ENCODE results near the gene CKS2.

CKS2 gene

DNA sequence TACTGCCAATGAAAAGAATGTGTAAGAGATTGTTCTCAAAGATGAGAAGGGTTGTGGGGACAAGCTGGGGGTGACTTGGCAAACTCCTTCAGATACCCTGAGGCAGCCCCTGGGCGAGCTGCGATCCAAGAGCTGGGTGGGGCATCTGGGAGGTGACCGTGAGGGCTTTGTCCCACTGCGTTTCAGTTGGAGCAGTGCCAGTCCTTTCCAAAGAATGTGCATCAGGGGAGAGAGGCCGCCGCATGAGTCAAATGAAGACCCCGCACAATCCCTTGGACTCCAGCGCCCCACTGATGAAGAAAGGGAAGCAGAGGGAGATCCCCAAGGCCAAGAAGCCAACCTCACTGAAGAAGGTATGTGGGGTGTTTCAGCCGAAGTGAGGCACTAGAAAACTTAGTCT is 35.7 kb downstream of the CKS2 start:
- DNase-seq: no peak

DNA sequence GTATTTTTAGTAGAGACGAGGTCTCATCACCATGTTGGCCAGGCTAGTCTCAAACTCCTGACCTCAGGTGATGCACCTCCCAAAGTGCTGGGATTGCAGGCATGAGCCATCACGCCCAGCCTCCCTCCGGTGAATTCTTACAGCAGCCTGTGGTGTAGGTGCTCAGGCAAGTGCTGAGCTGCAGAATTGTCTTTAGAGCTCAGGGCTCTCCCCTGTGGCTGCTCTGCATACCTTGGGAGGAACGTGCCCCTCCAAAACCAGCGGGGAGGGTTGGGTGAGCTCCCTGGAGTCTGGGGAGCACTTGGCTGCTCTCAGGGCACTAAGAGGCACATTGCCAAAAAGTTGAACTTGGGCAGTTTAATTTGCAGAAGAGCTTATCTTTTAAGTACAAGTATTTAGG is 36.7 kb downstream of the CKS2 start:
- DNase-seq: no peak

DNA sequence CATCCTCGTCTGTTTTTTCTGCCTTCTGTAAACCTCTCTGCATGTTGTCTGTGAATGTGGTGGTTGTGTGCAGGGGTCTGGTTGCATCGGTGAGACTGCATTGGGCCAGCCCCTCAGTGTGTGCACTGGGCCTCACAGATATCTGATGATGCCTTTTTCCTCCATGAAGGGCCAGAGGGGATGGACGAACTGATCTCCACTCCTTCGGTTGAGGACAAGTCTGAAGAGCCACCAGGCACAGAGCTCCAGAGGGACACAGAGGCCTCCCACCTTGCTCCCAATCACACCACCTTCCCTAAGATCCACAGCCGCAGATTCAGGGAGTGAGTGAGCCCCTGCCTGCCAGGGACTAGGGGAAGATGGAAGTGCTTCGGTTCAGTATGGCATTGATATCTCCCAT is 38.6 kb downstream of the CKS2 start:
- DNase-seq: no peak

DNA sequence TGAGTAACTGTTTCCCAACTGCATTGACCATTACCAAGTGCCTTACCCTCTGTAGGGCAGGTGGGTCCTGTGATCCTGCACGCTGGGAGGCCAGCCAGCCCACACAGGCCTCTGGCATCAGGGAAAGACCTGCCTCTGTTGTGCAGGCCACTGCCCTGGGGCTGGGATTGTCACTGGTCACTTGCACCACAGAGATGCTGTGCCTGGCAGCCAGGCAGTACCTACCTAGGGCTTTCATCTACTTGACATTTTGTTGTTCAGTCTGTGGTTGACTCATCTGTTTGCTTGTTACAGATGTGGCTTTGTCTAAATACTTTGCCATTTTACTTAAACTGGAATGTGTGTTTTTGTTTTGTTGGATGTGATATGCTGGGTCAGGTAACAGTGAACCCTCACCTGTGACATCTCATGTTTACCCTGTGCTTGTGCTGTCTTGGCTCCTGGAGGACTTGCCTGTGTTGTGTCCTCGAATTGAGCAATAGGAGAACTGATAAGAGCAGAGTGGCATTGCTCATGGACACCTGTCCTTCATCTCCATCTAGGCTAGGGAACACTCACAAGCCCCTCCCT is 40.1 kb downstream of the CKS2 start:
- no peak for DNase-seq

DNA sequence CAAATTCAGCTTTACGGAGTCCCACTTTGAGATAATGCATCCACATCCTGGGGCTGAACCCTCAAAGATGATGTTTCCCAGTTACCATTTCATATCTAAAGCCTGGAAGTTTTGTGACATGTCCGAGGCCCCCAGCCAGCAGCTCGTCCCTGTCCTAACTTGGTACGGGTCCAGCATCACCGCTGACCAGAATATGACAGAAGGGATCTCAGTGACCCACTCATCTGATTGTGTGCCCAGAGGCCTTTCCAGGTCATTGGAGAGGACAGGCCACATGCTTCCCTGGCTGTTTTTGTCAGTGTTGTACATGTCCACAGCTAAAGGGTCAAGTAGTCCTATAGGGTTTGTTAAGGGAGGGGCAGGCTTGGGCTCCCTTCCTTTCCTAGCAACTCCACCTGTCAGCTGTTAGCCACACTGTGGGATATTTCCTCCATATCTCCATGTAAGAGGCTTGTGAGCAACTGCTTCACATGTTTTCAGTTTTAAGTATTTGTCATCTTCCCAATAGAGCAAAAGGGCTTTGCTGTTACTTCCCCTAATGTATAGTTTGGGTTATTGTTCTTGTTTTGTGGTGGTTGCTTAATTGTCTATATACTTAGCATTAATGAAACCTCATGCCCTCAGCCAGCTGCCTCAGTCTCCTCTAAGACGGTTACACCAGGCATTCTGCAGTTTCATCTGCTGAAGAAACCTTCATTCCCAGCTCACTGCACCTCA is 40.7 kb downstream of the CKS2 start:
- DNase-seq: no peak

DNA sequence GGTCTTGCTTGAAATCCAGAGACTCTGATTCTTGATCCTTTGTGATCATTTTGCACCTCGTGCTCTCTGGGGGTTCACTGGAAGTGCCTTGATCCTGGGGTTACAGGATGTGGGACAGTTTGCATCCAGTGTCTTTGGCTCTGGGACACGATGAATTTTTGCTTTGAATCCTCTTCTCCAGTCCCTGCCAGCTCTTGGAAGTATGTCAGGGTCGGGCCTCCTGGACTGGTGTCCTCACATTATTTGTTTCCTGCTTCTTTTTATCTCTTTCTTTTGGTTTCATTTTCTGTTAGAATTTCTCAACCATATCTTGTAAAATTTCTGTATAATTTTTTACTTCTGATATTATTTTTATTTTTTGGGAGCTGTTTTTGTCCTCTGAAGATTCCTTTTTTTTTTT is 41.5 kb downstream of the CKS2 start:
- DNase-seq: no peak

DNA sequence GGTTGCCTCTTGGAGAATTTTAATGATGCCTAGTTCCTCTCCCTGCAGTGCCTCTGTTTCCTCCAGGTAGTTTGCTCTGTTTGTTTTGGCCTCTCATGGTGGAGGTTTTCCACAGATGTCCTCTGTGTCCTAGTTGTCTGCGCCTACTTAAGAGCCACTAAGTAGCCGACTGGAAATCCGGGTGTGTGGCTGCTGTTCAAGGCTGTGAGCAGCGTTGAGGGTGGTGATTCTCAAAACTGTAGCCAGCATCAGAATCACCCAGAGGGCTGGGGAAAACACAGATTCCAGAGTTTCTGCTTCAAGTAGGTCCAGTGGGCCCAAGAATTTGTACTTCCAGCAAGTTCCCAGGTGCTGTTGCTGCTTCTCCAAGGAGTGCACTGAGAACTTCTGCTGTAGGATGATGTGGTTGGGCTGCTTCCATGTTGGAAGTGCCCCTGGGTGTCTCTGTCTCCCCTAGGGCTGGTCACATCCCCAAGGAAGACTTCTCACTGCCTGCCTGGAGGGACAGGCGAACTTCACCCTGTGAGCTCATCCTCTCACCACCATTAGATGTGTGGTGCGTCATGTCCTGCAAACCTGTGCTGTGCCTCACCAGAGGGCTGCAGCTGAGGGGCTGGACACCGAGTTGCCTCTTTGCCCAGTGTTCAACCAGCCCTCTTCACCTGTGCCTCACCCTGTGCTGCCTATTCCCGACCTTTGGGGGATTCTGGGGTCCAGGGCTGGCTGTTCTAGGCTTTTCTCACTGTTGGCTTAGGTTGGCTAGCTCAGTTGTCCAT is 42.1 kb downstream of the CKS2 start:
- DNase-seq: no peak

DNA sequence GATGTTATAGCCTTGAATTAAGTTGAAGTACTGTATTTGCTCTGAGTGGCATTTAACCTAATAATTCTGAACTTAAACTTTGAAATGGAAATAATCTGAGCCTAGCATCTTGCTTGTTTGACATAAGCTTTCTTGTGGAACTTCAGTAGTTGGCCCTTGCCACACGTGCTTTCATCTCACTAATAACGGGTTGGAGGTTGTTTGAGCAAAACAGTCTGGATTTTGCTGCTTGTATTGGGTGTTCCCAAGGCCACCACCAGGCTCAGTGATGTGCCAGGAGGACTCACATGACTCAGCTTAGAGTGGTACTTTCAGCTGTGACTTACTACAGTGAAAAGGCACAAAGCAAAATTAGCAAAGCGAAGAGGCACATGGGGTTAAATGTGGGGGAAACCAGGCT is 43.0 kb downstream of the CKS2 start:
- DNase-seq: peak in 2 of 58 donors; percentile 12 to 23

DNA sequence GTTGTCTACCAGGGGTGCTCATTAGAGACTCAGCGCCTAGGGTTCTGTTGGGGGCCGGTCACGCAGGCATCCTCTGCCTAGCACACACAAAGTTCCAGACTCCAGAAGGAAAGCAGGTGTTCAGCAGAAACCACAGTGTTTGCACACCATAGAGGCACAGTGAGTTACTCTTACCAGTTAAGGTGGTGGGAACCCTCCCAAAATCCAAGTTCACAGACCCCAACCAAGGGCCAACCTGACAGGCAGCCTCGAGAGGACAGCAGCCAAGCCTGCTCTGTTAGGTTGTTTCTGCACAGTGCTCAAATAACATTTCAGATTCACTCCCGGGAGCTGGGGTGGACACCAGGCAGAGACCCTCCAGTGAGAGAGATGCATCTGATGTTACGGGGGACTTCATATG is 43.5 kb downstream of the CKS2 start:
- no peak for DNase-seq

DNA sequence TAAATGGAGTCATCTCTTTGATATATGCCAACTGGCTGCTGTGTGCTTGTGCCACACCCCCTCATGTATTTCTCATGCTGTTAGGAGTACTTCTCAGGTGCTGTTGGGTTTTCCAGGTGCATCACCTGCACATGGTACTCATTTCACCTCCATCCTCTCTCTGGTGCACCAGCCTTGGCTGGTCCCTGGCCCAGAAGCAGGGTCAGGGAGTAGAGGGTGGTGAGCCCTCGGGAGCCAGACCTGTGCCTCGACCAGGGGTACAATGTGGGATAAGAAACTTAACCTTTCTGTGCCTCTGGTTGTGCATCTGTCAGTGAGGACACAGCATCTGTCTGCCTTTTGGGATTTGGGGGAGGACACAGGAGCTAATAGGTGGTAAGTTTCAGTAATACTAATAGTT is 45.8 kb downstream of the CKS2 start:
- no peak for DNase-seq

DNA sequence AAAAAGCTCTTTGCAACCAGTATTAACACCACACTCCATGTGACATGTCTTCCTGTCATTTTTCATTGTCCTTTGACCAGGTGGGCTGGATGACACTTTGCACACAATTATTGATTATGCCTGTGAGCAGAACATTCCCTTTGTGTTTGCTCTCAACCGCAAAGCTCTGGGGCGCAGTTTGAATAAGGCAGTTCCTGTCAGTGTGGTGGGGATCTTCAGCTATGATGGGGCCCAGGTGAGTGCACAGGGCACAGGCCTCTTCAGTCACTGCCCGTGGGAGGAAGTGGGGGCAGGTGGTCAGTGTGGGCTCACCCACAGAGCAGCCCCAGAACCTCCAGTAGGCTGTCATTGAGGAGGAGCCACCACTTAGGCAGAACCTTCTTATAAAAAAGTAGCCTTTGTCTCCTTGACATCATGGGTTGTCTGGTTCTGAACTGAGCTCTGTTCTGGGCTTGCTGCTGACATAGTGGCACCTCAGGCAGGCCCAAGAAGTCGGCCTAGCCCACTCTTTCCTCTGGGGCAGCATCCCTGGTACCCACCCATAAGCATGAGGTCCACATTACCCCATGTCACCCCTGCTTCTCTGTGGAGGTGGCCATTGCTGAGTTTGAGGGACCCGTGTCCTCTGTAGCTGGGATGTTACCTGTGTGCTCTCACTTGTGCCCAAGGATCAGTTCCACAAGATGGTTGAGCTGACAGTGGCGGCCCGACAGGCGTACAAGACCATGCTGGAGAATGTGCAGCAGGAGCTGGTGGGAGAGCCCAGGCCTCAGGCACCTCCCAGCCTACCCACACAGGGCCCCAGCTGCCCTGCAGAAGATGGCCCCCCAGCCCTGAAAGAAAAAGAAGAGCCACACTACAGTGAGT is 46.6 kb downstream of the CKS2 start:
- no peak for DNase-seq

DNA sequence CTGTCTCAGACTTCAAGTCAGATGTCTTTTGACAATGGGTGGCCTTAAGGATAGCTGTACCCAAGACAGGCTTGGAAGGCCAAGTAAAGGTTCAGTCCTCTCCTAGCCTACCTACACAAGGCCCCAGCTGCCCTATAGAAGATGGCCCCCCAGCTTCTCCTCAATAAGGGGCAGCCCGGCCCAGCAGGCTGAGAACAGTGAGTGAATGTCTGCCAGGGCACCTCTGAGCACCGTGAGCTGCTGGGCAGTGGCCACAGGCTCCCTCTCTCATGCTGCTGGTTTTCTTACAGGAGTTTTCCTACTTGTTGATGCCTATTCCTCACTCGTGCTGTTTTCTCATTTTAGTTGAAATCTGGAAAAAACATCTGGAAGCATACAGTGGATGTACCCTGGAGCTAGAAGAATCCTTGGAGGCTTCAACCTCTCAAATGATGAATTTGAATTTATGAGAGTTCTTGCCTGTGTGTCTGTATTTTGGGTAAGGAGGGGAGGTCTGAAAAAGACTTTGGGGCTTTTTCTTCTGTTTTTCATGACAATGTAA is 47.5 kb downstream of the CKS2 start:
- no peak for DNase-seq

DNA sequence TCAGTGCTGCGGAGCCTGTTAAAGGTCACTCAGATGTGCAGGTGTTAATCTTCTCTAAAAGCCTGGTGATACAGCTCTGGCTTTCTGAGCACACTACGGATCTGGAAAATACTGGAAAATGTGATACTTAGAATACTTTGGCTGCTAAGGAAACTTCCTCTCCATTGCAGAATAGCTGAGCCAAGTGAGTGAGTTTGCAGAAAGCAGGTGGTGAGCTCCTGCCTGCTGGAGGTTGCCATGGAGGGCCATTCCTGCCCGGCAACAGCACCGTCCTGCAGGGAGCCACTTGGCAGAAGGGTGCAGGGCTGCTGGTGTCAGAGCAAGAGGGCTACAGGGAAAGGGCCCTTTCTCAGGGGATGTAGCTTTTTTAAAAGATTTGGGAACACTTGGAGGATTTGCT is 48.0 kb downstream of the CKS2 start:
- peak in 31 of 58 donors; percentile 12 to 70 (median 40) for DNase-seq

DNA sequence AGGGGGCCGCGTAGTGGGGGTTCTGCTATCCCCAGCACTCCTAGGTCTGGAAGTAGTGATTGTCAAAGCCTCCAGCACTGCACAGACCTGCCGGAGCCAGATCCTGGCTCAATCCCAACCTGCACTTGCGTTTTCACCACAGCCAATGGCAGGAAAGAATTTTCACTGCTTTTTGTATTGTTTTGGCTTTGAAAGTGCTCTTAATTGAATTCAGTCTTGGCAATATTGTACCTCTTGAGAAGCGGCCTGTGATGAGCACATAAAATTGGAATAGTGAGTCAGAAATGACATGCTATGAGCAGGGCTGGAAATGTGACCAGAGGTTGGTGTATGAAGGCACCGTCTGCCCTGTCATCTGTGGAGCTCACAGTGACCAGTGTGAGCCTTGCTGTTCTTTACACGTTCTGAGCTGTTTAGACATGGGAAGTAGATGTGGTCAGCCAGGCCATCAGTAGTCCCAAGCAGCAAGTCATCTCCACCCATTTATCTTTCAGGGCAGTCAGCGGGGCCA is 48.8 kb downstream of the CKS2 start:
- peak in 8 of 58 donors; percentile 13 to 47 (median 27) for DNase-seq

DNA sequence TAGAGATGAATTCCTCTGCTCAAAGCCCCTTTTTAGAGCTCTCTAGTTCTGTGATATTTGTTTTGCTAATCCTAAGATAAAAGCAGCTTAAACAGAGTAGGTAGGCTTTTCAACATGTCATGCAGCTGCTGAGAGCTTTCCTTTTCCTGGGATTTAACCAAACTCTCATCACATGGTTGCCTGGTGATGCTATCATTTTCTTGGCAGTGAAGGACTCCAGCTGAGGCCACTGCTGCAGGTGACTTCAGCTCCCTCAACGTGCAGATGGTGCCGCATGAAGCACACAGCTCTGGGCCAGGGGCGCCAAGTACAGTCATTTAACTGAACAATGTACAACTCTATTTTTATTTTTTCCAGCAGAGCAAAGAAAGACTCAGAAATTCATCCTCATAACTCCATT is 49.5 kb downstream of the CKS2 start:
- DNase-seq: peak in 13 of 58 donors; percentile 19 to 60 (median 30)

DNA sequence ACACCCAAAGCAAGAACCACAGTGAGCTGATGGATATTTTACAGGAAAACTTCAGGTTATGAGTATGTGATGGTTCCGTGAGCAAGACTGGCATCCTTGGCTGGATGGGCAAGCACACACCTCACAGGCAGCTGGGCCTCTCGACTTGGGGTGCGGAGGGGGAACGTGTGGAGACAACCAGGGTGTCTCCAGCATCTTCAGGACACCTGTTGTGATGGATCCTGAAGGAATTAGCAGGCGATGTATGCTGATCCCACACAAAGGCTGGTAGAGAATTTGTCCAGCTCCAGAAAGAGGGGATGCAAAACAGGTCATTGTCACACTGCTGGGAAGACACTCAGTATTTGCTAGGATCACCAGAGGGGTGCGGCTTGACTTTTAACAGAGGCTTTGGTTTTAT is 50.0 kb downstream of the CKS2 start:
- DNase-seq: no peak

DNA sequence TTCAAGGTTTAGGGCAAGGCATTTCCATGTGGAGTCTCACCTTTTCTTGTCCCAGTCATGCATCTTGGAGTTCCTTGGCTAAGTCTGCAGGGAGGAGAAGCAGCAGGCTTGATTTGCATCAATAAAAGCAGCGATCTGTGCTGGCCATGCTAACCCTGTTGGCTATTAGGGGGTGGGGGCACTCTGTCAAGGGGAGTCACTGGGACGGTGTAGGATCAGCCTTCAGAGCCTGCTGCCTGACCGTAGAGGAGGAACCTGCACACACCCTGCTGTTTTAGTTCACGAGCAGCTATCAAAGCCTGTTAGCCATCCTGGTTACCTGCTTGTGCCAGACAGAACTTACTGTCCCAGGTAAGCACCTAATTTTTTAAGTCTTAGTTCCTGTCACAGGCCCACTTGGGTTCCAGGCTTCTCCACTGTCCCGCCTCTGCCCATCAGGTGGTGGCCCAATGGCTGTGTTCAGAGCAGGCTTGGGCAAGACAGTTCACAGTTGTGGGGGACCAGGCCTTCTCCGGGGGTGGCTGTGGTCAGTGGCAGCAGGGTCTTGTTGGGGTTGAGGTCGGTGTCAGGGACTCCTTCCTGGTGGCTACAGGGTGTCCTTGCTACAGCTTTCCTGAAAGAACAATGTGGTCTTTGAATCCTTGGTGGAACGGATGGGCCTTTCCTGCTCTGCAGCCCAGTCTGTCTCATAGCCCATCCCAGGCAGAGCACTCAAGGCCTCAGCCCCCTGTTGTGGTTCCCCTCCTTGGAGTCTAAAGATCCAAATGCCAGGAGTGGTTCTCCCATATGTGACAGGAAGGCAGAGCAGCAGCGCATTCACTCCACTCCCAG is 51.0 kb downstream of the CKS2 start:
- no peak for DNase-seq

DNA sequence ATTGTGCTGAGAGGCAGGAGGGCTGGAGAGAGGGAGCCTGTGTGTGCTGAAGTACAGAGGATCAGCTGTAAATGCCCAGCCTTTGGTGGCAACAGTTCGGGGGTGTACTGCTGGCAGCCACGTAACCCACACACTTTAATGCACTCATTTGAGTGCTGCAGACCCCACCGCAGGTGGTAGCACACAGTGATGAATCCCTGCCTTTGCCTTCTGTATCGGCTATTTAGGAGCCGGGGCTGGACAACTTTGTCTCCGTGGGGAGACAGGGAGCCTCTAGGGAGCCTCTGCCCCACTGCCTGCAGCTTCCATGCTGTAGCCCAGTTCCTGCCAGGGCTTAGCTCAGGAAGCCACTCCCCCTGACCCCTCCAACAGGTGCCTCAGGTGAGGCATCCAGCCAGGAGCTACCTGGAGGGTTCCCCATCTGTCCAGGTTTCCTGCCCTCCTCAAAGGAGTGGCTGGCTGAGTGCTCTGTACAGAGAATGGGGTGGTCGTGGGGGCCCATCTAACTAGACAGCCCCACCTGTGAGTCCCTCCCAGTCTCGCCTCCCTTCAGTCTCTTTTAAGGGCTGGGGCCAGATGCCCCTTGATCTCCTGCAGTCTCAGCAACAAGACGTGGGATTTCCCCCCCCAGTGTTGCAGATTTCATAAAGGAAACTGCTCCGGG is 51.8 kb downstream of the CKS2 start:
- no peak for DNase-seq

DNA sequence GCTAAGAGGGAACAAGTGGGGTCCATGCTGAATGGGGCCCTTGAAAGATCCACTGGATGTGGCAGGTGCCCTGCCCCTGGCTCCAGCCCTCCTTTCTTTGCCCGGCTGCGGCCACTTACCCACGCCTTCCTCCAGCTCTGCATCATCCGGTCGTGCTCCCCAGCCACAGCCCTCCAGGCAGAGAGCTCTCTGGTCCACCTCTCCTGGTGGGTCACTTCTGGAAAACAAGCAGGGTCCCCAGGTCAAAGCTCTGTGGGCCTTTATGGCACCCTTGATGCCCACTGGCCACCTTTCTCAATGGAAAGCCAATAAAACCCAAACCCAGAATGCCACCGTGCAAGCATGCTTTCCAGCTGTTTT is 52.3 kb downstream of the CKS2 start:
- DNase-seq: no peak
